Measurements from ENCODE around the gene ZNF239.
"Not testable (repeated sequence)": the region's sequence is repeated elsewhere in the genome, so short reads cannot be mapped to it uniquely, and the experiment has no call there.

Gene ZNF239

DNA sequence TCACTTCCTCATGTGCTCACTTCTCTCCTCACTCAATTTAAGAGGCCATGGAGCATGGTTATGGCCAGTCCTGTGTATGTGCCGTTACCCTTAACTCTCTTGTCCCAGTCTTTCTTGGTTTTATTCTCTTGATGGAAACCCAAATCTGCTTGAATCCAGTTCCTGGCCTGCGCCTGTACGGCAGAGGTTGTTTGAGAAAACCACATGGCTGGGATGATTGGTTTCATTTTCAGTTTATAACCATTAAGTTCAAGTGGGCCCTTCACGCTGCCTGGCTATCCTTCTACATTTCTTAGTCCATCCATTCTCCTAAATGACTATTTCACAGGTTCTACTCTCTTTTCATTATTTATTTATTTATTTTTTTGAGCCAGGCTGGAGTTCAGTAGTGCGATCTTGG is 1.6 kb upstream of the ZNF239 start:
- DNase-seq: no peak

DNA sequence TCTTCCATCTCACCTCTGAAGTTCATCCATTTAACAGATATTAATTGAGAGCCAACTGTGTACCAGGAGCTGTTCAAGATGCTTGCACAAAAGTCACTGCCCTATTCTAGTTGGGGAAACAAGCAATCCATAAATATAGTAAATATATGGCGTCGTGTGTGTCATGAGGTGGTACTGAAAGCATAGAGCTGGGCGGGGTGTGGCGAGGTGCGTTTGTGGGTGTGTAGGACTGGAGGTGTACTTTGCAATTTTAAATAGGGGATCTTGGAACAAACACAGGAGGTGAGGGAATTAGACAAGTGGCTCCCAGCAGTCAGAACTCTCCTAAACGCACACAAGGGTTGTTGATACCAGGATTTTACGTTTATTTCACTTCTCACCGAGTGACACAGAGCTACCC is 490 bp upstream of the ZNF239 start:
- DNase-seq: no peak

DNA sequence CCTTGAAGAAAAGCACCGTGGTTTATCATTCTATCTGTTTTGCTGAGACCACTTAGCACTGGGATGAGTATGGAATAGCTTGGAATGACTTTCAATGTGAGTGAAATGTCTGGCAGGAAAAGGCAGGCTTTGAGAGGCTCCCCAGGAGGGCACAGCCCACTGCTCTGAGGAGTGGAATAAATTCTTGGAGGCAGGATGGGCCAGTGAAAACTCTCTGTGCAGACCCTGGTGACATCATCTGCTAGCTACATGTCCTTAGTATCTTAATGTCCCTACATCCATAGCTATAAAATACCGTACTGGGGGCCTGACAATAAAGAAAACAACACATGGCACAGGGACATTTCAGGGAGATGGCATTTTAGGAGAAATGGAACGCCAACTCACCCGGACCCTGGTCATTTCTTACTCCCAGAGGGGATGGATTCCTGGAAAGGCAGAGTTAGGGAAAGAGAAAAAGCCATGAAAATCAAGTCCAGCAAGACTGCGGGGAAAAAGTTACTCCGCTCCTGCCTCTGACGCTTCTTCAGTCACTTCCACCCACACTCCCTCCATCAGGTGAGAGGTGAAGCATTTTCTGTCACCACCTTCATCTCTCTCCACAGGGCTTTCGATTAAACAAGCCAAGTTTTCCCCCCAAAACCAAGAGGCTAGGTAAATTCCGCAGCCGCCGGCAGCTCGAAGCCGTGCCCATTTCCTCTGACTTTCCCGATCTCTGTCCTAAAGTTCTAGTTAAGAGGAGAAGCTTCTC is 991 bp downstream of the ZNF239 start:
- DNase-seq: no peak

DNA sequence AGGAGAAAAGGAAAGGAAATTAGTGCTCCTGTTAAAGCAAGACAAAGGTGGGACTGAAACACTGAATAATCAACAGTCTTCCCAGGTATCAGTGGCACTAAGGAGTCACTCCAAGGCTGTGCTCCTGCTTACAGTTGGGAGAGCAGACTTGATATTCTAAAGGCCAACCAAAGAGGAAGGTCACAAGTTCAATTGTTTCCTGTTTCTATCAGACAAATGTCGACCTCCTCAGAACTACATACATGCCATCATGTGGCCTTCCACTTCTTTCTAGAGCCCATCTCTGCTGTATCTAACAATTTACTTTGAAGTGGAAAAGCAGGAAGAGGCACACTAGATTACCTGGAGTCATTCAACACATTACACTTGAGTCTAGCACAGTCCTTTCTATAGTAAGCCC is 3.4 kb downstream of the ZNF239 start:
- DNase-seq: no peak

DNA sequence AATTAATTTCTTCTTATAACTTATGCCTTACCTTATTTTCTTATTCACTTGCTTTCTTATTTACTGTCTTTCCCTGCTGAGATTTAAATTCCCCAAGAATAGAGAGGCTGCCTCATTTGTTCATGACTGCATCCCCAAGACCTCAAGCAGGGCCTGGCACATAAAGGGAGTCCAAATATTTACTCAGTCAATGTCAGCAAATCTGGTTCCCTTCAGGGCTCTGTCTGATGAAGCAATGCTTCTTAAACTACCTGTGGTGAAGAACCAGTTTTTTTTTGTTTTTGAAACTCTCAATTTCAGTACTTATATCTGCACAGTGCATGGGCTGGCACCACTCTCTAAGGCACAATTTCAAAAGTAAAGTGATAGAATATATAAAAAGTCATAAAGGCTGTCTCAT is 4.7 kb downstream of the ZNF239 start:
- no peak for DNase-seq

DNA sequence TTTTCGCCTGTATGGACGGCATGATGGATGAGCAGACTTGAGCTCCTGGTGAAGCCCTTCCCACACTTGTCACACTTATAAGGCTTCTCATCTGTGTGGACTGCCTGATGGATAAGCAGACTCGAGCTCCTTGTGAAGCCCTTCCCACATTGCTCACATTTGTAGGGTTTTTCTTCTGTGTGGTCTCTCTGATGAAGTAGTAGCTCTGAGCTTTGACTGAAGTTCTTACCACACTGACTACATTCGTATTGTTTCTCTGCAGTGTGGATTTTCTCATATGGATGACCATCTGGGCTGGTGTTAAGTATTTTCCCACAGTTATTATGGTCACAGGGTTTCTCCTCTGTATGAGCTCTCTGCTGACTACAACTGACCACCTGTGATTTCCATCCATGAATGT is 17.2 kb downstream of the ZNF239 start:
- no peak for DNase-seq

DNA sequence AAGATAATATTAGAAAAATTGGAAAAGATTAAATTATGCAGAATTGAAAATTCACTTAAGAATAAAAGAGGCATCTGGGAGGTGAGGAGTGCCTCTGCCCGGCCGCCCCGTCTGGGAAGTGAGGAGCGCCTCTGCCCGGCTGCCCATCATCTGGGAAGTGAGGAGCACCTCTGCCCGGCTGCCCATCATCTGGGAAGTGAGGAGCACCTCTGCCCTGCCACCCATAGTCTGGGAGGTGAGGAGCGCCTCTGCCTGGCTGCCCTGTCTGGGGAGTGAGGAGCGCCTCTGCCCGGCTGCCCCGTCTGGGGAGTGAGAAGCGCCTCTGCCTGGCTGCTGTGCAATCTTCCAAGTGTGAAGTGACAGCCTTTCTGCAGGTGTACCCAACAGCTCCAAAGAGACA is 30.7 kb downstream of the ZNF239 start:
- not testable (repeated sequence) for DNase-seq

DNA sequence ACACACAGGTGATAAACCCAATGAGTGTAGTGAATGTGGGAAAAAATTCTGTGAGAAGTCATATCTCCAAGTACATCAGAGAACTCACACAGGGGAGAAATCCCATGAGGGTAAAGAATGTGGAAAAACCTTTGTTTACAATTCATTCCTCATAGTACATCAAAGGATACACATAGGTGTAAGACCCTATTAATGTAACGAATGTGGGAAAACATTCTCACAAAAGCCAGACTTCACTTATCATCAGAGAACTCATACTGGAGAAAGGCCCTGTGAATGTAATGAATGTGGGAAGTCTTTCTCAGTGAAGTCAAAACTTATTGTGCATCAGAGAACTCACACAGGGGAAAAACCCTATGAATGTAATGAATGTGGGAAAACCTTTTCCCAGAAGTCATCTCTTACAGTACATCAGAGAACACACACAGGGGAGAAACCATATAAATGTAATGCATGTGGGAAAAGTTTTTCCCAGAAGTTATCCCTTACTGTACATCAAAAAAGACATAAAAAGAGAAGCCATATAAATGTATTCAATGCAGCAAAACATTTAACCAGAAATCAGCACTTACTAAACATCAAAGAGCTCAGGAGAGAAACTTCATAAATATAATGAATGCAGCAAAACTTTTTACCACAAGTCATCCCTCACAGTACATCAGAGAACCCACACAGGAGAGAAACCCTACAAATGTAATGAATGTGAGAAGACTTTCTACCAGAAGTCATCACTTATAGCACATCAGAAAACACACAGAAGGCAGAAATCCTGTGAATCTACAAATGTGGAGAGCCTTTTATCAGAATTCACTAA is 49.8 kb downstream of the ZNF239 start:
- DNase-seq: no peak

All from activated CD8-positive, alpha-beta memory T cell treated with anti-CD3 and anti-CD28 coated beads for 24 hours (primary cell).